Ammon's horn (tissue), 1 donor: ENCODE results near the gene MOG.

Experiments used
- DNase-seq: peaks from one replicate; pipeline ENCODE4 v3.0.0-alpha.2; 2016; ENCODE audit warnings: low spot score

Gene MOG

GRCh38 chr6:29676981-29677601 is 20.2 kb downstream of the MOG start:
- DNase-seq: no peak

GRCh38 chr6:29678114-29678513 is 21.2 kb downstream of the MOG start:
- no peak for DNase-seq

DNA sequence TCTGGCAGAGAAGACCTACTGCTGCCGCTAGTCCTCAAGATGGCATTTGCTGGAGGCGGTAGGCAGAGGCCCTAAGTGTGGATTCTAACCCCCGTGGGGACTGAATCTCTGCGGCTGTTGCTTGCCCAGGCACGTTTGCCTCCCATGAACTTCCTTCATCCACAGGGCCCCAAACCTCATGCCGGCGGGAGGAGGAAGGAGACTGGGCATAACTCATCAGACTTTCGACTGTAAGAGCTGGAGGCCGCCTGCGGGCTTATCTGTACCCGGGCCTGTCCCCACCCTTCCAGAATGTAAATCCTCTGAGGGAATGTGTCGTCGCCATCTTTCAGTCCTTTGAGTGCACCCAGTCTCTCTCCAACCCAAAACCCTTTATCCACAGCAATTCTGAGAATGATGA is 23.1 kb downstream of the MOG start:
- DNase-seq: no peak

GRCh38 chr6:29680416-29680815 is 23.5 kb downstream of the MOG start:
- DNase-seq: no peak

GRCh38 chr6:29680904-29681303 is 24.0 kb downstream of the MOG start, which contains the start of gene ZFP57:
Gene ZFP57 (minus strand): TSS chr6:29681152. CDS start chr6:29677003, 4,149 bp downstream.
- DNase-seq: no peak

DNA sequence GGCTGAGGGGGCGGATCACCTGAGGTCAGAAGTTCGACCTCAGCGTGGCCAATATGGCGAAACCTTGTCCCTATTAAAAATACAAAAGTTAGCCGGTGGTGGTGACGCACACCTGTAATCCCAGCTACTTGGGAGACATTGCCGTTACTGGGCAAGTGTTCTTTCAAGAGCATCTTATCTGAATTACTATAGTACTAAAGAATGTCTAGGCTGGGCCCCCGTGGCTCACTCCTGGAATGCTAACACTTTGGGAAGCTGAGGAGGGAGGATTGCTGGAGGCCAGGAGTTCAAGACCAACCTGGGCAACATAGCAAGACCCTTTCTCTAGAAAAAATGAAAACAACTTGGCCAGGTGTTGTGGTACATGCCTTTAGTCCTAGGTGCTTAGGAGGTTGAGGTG is 24.9 kb downstream of the MOG start:
- DNase-seq: no peak

GRCh38 chr6:29685718-29686326 is 28.9 kb downstream of the MOG start:
- DNase-seq: peak; percentile 58

DNA sequence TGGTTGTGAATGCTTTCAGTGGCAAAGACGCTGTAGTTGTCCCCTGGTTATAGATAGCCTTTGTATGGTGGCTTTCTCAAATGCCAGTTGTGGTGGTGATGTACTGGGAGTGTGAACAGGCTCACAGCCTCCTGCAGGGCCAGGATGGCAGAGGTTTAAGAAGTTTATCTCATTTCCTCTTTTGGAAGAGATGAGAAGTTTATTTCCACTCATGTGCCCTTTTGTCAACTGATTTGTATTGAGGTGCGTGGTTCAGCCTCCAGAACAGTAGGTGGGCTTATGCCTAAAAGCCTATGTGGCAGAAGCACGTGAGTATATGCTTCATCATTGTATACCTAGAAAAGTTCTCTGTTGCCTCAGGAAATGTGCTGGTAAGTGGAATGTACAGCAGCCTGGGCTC is 37.7 kb downstream of the MOG start:
- DNase-seq: no peak

DNA sequence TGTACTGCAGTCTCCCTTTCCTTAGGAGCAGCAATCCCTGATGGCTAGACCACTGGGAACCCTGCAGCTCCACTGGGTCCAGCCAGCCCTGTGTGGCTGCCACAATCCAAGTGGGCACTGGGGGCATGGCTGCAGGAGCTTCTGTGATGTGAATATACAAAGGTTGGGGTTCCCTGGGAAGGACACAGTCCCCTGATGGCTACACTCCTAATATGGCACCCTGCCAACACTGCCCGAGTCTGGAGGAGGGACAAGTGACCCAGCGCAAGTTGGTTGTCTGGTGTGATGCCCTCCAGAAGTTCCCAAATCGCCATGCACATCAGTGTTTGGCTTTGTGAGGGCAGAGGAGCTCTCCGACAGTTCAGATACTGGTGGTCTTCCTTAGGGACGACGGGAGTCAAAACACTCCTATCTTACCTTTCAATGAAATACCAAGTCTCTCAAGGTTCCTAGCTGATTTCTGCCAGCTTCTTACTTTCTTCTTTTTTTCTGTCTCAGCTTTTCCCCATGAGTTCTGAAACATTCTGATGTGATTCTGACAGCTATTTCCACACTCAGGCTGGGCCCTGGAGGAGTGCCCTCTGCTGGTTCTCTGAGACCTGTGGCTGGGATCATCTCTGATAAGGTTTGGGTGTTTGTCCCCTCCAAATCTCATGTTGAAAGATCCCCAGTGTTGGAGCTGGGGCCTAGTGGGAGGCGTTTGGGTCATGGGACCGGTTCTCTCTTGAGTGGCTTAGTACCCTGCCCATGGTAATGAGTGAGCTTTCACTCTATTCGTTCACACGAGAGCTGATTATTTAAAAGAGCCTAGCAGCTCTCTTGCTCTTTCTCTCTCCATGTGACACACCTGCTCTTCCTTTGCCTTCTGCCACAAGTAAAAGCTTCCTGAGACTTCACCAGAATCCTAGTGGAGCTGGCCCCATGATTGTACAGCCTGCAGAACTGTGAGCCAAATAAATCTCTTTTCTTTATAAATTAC is 39.5 kb downstream of the MOG start:
- peak; percentile 27 for DNase-seq

GRCh38 chr6:29702519-29703103 is 45.7 kb downstream of the MOG start:
- DNase-seq: peak; percentile 43

GRCh38 chr6:29705389-29706231 is 48.7 kb downstream of the MOG start:
- DNase-seq: peak; percentile 79

- DNase-seq: no peak
Measured at GRCh38 chr6:29708432-29709179, 51.7 kb downstream of the MOG start.

GRCh38 chr6:29709188-29709587 is 52.3 kb downstream of the MOG start:
- no peak for DNase-seq

- no peak for DNase-seq
Measured at GRCh38 chr6:29710281-29710941, 53.5 kb downstream of the MOG start.

DNA sequence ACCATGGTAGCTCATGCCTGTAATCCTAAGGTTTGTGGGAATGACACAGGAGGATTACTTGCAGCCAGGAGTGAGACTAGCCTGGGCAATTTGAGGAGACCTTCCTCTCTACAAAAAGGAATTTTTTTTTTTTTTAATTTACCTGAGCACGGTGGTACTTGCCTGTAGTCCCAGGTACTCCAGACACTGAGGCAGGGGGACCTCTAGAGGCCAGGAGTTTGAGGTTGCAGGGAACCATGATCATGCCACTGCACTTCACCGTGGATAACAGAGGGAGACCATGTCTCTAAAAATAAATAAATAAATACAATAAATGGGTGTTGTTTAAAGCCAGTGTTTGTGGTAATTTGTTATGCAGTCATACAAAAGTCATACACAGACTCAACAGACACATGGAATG is 64.0 kb downstream of the MOG start:
- DNase-seq: no peak
